ENCODE measurements around the gene FXR2.

The FXR2 gene

GRCh38 chr17:7589204-7589868 lies 25.4 kb downstream of the FXR2 start:
- Histone ChIP-seq H3K36me3 (replicated peaks) (peaks cover 45% of the 10 kb centered on the region), H3K4me3 (ENCODE audit: low read depth, low read length) (peak overlapping the region; percentile 9), H3K27ac (no peak overlapping the region), H3K27me3 (replicated peaks) (no peaks in the 10 kb centered on the region)
- DNase-seq, result peak; percentile 77
- in situ Hi-C loops (cut with HindIII; ENCODE audit: low pct_ligation_motif_present, low sequenced_read_pairs), result no loop called here
- TF ChIP-seq CTCF (IDR thresholded peaks at IDR 0.05; ENCODE audit: low read depth, low read length, missing control alignments), result peak; percentile 91

- Histone ChIP-seq H3K27ac (peak overlapping the region; percentile 65), H3K36me3 (replicated peaks) (peaks cover 39% of the 10 kb centered on the region)
Measured at GRCh38 chr17:7588553-7589203, 26.0 kb downstream of the FXR2 start.

GRCh38 chr17:7587420-7588151 lies 27.1 kb downstream of the FXR2 start:
- in situ Hi-C loops (cut with HindIII; ENCODE audit: low pct_ligation_motif_present, low sequenced_read_pairs), result no loop called here
- Histone ChIP-seq H3K4me3 (ENCODE audit: low read depth, low read length) (peak overlapping the region; percentile 12), H3K36me3 (replicated peaks) (peaks cover 28% of the 10 kb centered on the region), H3K27me3 (replicated peaks) (no peaks in the 10 kb centered on the region), H3K27ac (peak overlapping the region; percentile 65)
- peak; percentile 95 for DNase-seq
- peak; percentile 47 for TF ChIP-seq CTCF (IDR thresholded peaks at IDR 0.05; ENCODE audit: low read depth, low read length, missing control alignments)

More at GRCh38 chr17:7588553-7589203, 26.0 kb downstream of the FXR2 start:
- no peak for DNase-seq
- no peak for TF ChIP-seq CTCF (IDR thresholded peaks at IDR 0.05; ENCODE audit: low read depth, low read length, missing control alignments)
- peak overlapping the region; percentile 9 for H3K4me3 ChIP-seq (ENCODE audit: low read depth, low read length)
- no peaks in the 10 kb centered on the region for H3K27me3 ChIP-seq (replicated peaks)
- in situ Hi-C loops (cut with HindIII; ENCODE audit: low pct_ligation_motif_present, low sequenced_read_pairs), result no loop called here

- TF ChIP-seq CTCF (IDR thresholded peaks at IDR 0.05; ENCODE audit: low read depth, low read length, missing control alignments), result peak; percentile 49
- H3K27ac ChIP-seq, result peak overlapping the region; percentile 23
- in situ Hi-C loops (cut with HindIII; ENCODE audit: low pct_ligation_motif_present, low sequenced_read_pairs), result no loop called here
Measured at GRCh38 chr17:7586673-7587419, 27.9 kb downstream of the FXR2 start.

GRCh38 chr17:7583253-7584109 lies 31.2 kb downstream of the FXR2 start, which contains the start of gene MPDU1:
MPDU1 (plus strand) TSS chr17:7583852; CDS start chr17:7583863, 11 bp downstream.
- Histone ChIP-seq H3K27ac (peak within 1 kb of the TSS; percentile 95), H3K36me3 (replicated peaks) (peaks cover 8% of the 10 kb centered on the region), H3K4me3 (ENCODE audit: low read depth, low read length) (peak within 1 kb of the TSS; percentile 90), H3K27me3 (replicated peaks) (no peaks in the 10 kb centered on the region)
- peak; percentile 92 for DNase-seq
- no peak for TF ChIP-seq CTCF (IDR thresholded peaks at IDR 0.05; ENCODE audit: low read depth, low read length, missing control alignments)
- in situ Hi-C loops (cut with HindIII; ENCODE audit: low pct_ligation_motif_present, low sequenced_read_pairs), result no loop called here

More at GRCh38 chr17:7586673-7587419, 27.9 kb downstream of the FXR2 start:
- no peak for DNase-seq
- Histone ChIP-seq H3K4me3 (ENCODE audit: low read depth, low read length) (no peak overlapping the region), H3K27me3 (replicated peaks) (no peaks in the 10 kb centered on the region), H3K36me3 (replicated peaks) (peaks cover 21% of the 10 kb centered on the region)
